Measurements from ENCODE around the gene UBE2G2.

The UBE2G2 gene

DNA sequence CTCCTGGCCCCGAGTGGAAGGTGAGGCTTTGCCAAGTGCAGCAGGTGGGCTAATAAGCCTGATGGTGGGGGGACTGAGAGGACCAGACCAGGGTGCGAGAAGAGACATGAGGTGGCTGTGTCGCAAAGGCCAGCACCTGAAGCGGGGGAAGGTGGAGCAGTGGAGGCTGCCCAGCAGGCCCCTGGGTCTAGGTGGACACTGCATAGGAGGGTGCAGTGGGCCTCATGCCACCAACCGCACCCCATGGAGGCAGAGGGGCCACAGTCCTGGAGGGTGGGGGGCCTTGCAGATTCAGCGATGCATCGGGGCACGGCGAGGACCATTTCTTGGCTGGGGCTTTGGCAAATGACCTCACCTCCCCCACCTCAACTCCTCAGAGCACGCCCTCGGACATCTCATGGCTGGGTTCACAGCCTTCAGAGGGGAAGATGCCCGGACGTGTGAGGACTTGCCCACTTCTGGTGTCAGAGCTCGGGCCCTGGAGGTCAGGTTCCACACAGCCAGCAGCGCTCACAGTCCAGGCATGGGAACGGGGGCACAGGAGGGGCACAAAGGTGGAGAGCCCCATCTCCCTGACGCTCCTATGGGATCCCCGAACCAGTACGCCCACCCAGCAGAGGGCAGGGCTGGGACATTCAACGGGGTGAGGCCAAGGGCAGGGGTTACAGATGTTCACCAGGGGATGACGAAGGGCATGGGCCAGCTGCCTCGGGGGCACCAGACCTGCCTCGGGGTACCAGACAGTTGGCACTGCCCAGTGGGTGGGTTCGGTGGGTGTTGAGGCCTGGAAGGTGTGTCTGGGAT lies 35.4 kb downstream of the UBE2G2 start:
- H3K4me1 ChIP-seq (ENCODE audit: control insufficient read depth in 2 of 2, insufficient read depth in 2 of 2, low read length in 2 of 2): peaks cover 0 to 11% of the 10 kb centered on the region in 2 donors
- H3K4me3 ChIP-seq (ENCODE audit: low read length in 2 of 2): no peak overlapping the region
- H3K9me3 ChIP-seq (ENCODE audit: control insufficient read depth in 2 of 2, low read length in 2 of 2): no peaks in the 10 kb centered on the region
- peaks cover 0 to 3% of the 10 kb centered on the region in 2 donors for H3K27me3 ChIP-seq (ENCODE audit: control insufficient read depth in 2 of 2, insufficient read depth in 2 of 2, low read length in 2 of 2)
- H3K9ac ChIP-seq (ENCODE audit: low read depth in 1 of 2, low read length in 2 of 2): no peak overlapping the region
- H3K27ac ChIP-seq (ENCODE audit: low read depth in 2 of 2, low read length in 2 of 2): no peak overlapping the region
- peaks cover 13 to 16% of the 10 kb centered on the region in 2 donors for H3K36me3 ChIP-seq (ENCODE audit: control insufficient read depth in 2 of 2, insufficient read depth in 2 of 2, low read length in 2 of 2)

DNA sequence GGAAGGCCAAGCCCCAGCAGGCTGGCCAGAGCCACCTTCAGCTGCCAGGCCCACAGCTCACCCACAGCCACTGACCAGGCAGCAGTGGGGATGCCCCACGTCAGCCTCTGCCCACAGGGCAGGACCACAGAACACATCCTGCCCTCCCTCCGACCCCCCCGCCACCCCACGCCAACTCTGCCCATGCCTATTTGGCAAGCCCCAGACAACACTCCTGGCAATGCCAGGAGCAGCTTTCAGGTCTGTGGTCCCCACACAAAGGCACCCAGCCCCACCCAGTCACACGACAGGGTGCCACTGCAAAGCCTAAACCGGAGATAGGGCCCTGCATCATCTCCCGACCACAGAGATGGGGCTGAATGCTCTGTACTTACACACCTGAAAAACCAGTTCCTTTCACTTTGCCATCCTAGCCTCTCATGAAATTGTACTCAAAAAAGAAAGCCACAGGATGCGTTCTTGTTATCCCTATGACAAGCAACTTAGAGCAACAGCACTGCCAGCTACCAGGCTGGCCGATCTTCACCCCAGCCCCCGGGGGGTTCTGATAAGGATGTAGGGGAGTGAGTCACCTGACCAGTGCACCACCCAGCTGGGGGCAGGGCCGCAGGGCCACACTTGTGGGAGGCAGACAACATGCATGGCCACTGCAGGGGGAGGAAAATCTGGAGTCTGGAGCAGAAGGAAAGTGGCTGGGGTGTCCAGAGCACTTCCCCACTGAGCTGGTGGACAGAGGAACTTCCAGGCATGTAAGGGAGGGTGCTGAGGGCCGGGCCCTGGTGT lies 36.2 kb downstream of the UBE2G2 start:
- H3K27ac ChIP-seq (ENCODE audit: low read depth in 2 of 2, low read length in 2 of 2): no peak overlapping the region
- H3K4me3 ChIP-seq (ENCODE audit: low read length in 2 of 2): no peak overlapping the region
- H3K27me3 ChIP-seq (ENCODE audit: control insufficient read depth in 2 of 2, insufficient read depth in 2 of 2, low read length in 2 of 2): peaks cover 0 to 3% of the 10 kb centered on the region in 2 donors
- H3K36me3 ChIP-seq (ENCODE audit: control insufficient read depth in 2 of 2, insufficient read depth in 2 of 2, low read length in 2 of 2): peaks cover 8 to 9% of the 10 kb centered on the region in 2 donors
- H3K4me1 ChIP-seq (ENCODE audit: control insufficient read depth in 2 of 2, insufficient read depth in 2 of 2, low read length in 2 of 2): peaks cover 0 to 11% of the 10 kb centered on the region in 2 donors
- no peaks in the 10 kb centered on the region for H3K9me3 ChIP-seq (ENCODE audit: control insufficient read depth in 2 of 2, low read length in 2 of 2)
- no peak overlapping the region for H3K9ac ChIP-seq (ENCODE audit: low read depth in 1 of 2, low read length in 2 of 2)

DNA sequence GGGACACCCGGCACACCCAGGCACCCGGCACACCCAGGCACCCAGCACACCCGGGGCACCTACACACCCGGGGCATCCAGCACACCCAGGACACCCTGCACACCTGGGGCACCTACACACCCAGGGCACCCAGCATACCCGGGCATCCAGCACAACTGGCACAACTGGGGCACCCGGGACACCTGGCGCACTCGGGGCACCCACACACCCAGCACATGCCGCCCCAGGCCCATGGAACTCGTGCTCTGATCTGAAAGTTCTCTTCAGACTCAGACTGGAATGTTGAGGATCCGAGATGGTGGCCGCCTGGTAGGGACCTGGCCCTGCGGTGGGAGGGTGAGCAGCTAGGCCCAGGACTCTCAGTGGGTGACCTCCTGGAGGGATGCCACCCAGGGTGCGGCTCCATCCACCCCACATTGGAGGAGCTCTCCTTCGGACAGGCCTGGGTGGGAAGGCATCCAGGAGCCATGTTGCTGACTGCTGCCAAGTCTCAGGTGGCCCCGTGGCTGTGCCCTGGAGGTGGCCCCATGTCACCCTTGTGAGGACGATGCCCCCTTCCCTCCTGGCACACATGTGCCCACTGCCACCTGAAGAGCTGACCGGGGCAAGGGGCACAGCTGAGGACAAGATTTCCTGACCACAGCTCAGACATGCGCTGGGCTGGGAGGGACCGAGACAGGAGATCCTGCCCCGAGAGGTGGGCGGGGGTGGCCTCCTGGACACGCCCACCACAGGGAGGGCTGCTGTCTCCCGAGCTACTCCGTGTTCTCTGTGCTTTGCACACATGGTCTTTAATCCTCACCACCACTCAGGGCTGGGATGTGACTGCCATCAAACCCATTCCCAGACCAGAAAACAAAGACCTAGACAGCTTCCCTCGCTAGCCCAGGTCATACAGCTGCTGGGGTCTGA lies 37.0 kb downstream of the UBE2G2 start:
- H3K27ac ChIP-seq (ENCODE audit: low read depth in 2 of 2, low read length in 2 of 2): no peak overlapping the region
- H3K4me1 ChIP-seq (ENCODE audit: control insufficient read depth in 2 of 2, insufficient read depth in 2 of 2, low read length in 2 of 2): peaks cover 0 to 11% of the 10 kb centered on the region in 2 donors
- no peak overlapping the region for H3K4me3 ChIP-seq (ENCODE audit: low read length in 2 of 2)
- no peaks in the 10 kb centered on the region for H3K9me3 ChIP-seq (ENCODE audit: control insufficient read depth in 2 of 2, low read length in 2 of 2)
- H3K9ac ChIP-seq (ENCODE audit: low read depth in 1 of 2, low read length in 2 of 2): no peak overlapping the region
- peaks cover under 1 to 5% of the 10 kb centered on the region in 2 donors for H3K36me3 ChIP-seq (ENCODE audit: control insufficient read depth in 2 of 2, insufficient read depth in 2 of 2, low read length in 2 of 2)
- H3K27me3 ChIP-seq (ENCODE audit: control insufficient read depth in 2 of 2, insufficient read depth in 2 of 2, low read length in 2 of 2): peaks cover 0 to 3% of the 10 kb centered on the region in 2 donors

DNA sequence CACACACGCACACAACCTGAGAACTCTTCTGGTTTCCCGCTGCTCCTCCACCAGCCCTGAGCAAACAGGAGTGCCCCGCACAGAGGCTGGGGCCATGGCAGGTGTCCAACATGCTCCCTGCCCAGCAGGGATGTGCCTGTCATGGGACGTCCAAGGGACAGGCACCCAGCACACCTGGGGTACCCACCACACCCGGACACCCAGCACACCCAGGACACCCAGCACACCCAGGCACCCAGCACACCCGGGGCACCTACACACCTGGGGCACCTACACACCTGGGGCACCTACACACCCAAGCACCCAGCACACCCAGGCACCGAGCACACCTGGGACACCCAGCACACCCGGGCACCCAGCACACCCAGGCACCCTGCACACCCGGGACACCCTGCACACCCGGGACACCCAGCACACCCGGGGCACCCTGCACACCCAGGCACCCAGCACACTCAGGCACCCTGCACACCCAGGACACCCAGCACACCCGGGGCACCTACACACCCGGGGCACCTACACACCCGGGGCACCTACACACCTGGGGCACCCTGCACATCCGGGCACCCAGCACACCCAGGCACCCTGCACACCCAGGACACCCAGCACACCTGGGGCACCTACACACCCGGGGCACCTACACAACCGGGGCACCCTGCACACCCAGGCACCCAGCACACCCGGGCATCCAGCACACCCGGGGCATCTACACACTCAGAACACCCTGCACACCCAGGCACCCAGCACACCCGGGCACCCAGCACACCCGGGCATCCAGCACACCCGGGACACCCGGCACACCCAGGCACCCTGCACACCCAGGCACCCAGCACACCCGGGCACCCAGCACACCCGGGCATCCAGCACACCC lies 37.9 kb downstream of the UBE2G2 start:
- peaks cover 0 to 3% of the 10 kb centered on the region in 2 donors for H3K27me3 ChIP-seq (ENCODE audit: control insufficient read depth in 2 of 2, insufficient read depth in 2 of 2, low read length in 2 of 2)
- no peak overlapping the region for H3K4me3 ChIP-seq (ENCODE audit: low read length in 2 of 2)
- no peak overlapping the region for H3K9ac ChIP-seq (ENCODE audit: low read depth in 1 of 2, low read length in 2 of 2)
- H3K4me1 ChIP-seq (ENCODE audit: control insufficient read depth in 2 of 2, insufficient read depth in 2 of 2, low read length in 2 of 2): peaks cover 0 to 11% of the 10 kb centered on the region in 2 donors
- peaks cover 0 to 5% of the 10 kb centered on the region in 2 donors for H3K36me3 ChIP-seq (ENCODE audit: control insufficient read depth in 2 of 2, insufficient read depth in 2 of 2, low read length in 2 of 2)
- H3K27ac ChIP-seq (ENCODE audit: low read depth in 2 of 2, low read length in 2 of 2): no peak overlapping the region
- H3K9me3 ChIP-seq (ENCODE audit: control insufficient read depth in 2 of 2, low read length in 2 of 2): no peaks in the 10 kb centered on the region

DNA sequence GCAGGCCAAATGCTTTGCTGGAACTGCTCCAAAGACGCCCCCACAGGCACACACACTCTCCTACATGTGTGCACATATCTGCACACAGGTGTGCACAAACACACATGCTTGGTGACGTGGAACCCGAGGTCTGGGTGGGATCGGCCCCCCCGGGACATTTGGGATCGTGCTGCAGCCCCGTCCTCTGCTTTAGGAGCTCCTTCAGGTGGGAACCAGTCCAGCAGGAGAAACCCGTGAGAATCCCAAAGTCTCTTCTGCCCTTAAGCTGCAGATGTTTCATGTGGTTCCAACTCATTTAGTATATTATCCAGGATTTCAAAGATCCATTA lies 38.6 kb downstream of the UBE2G2 start:
- Histone ChIP-seq H3K4me1 (ENCODE audit: control insufficient read depth in 2 of 2, insufficient read depth in 2 of 2, low read length in 2 of 2) (peaks cover 0 to 11% of the 10 kb centered on the region in 2 donors), H3K9ac (ENCODE audit: low read depth in 1 of 2, low read length in 2 of 2) (no peak overlapping the region), H3K9me3 (ENCODE audit: control insufficient read depth in 2 of 2, low read length in 2 of 2) (no peaks in the 10 kb centered on the region), H3K4me3 (ENCODE audit: low read length in 2 of 2) (no peak overlapping the region), H3K27ac (ENCODE audit: low read depth in 2 of 2, low read length in 2 of 2) (no peak overlapping the region), H3K27me3 (ENCODE audit: control insufficient read depth in 2 of 2, insufficient read depth in 2 of 2, low read length in 2 of 2) (peaks cover 0 to 3% of the 10 kb centered on the region in 2 donors), H3K36me3 (ENCODE audit: control insufficient read depth in 2 of 2, insufficient read depth in 2 of 2, low read length in 2 of 2) (no peaks in the 10 kb centered on the region)

DNA sequence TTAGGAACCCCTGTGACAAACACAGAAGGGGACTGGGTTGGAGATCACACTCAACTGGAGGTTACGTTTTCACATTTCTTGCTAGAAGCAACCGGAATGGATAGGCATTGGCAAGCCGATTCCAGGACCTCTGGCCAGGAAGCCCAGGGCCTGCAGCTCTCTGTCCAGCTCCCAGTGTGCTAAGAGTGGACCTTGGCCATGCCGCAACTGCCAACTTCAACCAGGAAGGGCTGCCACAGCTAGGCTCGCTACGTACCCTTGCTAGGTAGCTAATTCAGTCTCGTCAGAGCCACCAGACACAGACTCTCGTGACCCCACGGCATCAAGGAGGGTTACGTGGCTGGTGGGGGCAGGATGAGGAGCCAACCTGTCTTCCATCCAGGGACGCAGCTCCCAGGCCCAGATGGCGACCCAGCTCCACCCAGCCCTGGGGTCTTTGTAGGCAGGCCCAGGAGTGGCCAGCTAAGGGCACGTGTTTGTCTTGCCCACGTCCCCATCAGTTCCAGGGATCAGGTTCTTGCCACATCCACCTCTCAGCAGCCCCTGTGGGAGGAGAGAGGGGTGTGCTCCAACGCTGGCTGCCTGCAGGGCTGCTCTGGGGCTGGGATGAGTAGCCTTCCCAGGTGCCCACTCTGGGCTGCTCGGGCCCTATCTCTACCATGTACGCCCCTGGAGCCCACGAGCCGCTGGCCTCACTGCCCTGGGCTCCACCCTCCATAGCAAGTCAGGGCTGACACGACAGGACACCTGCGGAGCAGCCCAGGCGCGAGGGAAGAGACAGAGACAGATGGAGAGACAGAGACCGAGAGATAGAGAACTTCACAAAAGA lies 39.2 kb downstream of the UBE2G2 start:
- Histone ChIP-seq H3K9ac (ENCODE audit: low read depth in 1 of 2, low read length in 2 of 2) (no peak overlapping the region), H3K27ac (ENCODE audit: low read depth in 2 of 2, low read length in 2 of 2) (no peak overlapping the region), H3K27me3 (ENCODE audit: control insufficient read depth in 2 of 2, insufficient read depth in 2 of 2, low read length in 2 of 2) (peaks cover 0 to 3% of the 10 kb centered on the region in 2 donors), H3K9me3 (ENCODE audit: control insufficient read depth in 2 of 2, low read length in 2 of 2) (no peaks in the 10 kb centered on the region), H3K36me3 (ENCODE audit: control insufficient read depth in 2 of 2, insufficient read depth in 2 of 2, low read length in 2 of 2) (no peaks in the 10 kb centered on the region), H3K4me1 (ENCODE audit: control insufficient read depth in 2 of 2, insufficient read depth in 2 of 2, low read length in 2 of 2) (peaks cover 0 to 11% of the 10 kb centered on the region in 2 donors), H3K4me3 (ENCODE audit: low read length in 2 of 2) (no peak overlapping the region)

DNA sequence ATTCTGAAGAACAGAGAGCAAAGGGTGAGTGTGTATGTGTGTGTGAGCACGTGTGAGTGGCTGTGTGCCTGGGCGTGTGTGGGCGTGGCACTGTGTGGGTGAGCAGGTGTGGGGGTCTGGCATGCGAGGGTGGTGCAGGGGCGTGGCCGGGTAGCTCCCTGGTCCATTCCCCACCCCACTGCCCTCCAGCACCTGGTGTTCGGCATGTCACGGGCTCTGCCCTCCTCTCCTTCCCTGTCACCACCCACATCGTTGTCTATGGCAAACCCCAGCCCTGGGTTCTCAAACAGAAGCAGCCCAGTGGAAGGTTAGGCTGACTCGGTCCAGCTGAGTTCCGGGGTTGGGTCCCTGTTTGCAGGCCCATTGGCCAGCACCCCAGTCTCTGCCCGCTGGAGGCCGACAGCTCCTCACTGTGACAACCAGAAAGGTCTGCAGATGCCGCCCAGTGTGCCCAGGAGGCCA lies 39.8 kb downstream of the UBE2G2 start:
- Histone ChIP-seq H3K4me1 (ENCODE audit: control insufficient read depth in 2 of 2, insufficient read depth in 2 of 2, low read length in 2 of 2) (peaks cover 0 to 11% of the 10 kb centered on the region in 2 donors), H3K9ac (ENCODE audit: low read depth in 1 of 2, low read length in 2 of 2) (peak overlapping the region in 1 of 2 donors; percentile 16), H3K36me3 (ENCODE audit: control insufficient read depth in 2 of 2, insufficient read depth in 2 of 2, low read length in 2 of 2) (no peaks in the 10 kb centered on the region), H3K27me3 (ENCODE audit: control insufficient read depth in 2 of 2, insufficient read depth in 2 of 2, low read length in 2 of 2) (peaks cover 0 to 3% of the 10 kb centered on the region in 2 donors), H3K27ac (ENCODE audit: low read depth in 2 of 2, low read length in 2 of 2) (no peak overlapping the region), H3K4me3 (ENCODE audit: low read length in 2 of 2) (peak overlapping the region; percentile 36 to 44), H3K9me3 (ENCODE audit: control insufficient read depth in 2 of 2, low read length in 2 of 2) (no peaks in the 10 kb centered on the region)

DNA sequence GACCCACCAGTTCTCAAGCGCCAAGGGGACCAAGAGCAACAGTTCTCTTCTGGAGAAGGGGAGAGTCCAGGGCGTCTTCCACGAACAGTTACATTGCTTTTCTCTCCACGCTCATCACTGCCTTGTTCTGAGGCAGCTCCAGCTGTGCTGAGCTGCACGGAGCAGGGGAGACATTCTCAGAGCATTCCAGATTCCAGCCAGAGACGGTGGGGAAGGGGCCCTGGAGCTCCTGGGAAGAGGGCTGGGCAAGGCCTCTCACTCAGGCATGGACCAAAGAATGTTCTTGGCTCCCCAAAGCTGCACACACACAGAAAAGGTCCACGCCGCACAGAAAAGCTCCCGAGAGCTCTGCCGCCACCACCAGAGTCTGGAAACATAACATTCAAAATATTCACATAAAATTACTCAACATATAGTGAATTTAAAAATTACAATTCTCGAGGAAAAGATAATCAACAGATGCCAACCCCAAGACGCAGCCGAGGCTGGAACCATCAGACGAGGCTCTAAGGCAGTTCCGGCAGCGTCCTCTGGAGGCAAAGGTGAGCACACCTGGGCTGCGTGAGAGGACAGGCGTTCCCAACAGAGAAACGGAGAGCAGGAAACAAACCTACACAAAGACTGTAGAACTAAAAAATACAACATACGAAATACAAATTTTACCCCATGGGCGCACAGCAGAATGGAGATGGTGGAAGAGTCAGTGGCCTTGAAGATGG lies 40.5 kb downstream of the UBE2G2 start:
- peaks cover 0 to 11% of the 10 kb centered on the region in 2 donors for H3K4me1 ChIP-seq (ENCODE audit: control insufficient read depth in 2 of 2, insufficient read depth in 2 of 2, low read length in 2 of 2)
- no peaks in the 10 kb centered on the region for H3K36me3 ChIP-seq (ENCODE audit: control insufficient read depth in 2 of 2, insufficient read depth in 2 of 2, low read length in 2 of 2)
- peak overlapping the region; percentile 36 to 44 for H3K4me3 ChIP-seq (ENCODE audit: low read length in 2 of 2)
- H3K9me3 ChIP-seq (ENCODE audit: control insufficient read depth in 2 of 2, low read length in 2 of 2): no peaks in the 10 kb centered on the region
- no peak overlapping the region for H3K27ac ChIP-seq (ENCODE audit: low read depth in 2 of 2, low read length in 2 of 2)
- peaks cover 0 to 3% of the 10 kb centered on the region in 2 donors for H3K27me3 ChIP-seq (ENCODE audit: control insufficient read depth in 2 of 2, insufficient read depth in 2 of 2, low read length in 2 of 2)
- peak overlapping the region in 1 of 2 donors; percentile 16 for H3K9ac ChIP-seq (ENCODE audit: low read depth in 1 of 2, low read length in 2 of 2)

Data from mucosa of rectum (tissue), 2 donors.